HG02571 (cell line): ENCODE results near the gene FHL2.
"Not testable (repeated sequence)": the region's sequence is repeated elsewhere in the genome, so short reads cannot be mapped to it uniquely, and the experiment has no call there.

Source experiments
- ATAC-seq: cut with Tn5 transposase; IDR thresholded peaks from one replicate; pipeline ENCODE4 v1.9.1; 2021; ENCODE audit warnings: mild to moderate bottlenecking, moderate library complexity; ENCODE audit not compliant: unreplicated experiment

Gene FHL2

GRCh38 chr2:105424836-105425235 lies 26.0 kb upstream of the FHL2 start:
- ATAC-seq = not testable (repeated sequence)

DNA sequence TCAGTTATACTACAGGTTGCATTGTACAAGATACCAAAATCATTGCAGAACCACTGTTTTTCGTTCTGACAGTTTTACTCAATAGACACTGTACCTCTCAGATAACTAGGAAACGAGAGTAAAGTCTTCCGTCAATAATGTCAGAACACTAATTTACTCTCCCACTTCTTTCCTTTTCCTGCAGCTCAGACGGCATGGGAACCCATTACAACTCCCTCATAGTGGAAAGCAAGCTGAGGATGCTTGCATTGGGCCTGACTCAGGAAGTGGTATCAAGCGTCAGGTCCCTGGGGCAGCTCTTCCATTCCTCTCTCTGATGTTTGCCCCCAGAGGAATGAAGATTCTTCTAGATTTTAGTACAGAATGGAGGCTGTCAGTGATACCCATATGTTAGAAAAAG lies 23.9 kb upstream of the FHL2 start:
- no peak for ATAC-seq

GRCh38 chr2:105421053-105421452 lies 22.2 kb upstream of the FHL2 start:
- ATAC-seq = no peak

DNA sequence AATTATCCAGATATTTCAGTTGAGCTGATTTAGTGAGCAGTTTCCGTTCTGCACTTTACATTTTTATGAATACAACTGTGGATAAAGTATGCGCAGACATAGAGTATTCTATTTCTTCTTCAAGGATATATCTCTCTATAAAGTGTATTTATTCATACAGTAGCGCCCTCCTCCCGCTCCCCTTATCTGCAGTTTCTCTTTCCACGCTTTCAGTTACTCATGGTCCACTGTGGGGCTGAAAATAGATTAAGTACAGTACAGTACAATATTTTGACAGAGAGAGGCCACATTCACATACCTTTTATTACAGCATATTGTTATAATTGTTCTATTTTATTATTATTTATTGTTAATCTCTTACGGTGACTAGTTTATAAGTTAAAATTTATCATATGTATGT lies 19.7 kb upstream of the FHL2 start:
- ATAC-seq = no peak

DNA sequence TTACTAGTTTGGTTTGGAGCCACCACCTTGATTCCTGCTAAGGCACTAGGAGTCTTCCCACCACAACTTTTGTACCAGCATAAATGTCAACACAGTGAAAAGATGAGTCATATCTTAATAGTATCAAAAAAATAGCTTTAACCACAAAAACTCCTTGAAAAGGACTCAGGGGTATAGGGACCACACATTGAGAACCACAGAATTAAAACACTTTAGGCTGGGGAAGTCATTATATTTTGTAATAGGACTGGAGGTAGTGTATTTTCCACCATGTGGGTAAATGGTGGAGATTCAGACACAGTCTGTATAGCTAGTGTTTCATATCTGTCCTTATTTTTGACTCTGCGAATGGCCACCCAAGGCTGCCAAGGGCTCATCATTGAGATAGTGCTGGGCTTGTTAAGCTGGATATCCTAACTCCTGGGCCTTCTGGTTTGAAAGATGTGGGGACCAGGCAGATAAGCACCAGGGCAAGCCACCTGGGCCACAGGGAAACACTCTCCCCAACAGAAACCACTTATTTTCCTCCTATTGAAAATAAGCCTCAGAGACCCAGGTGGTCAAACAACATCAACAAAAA lies 19.1 kb upstream of the FHL2 start:
- no peak for ATAC-seq

DNA sequence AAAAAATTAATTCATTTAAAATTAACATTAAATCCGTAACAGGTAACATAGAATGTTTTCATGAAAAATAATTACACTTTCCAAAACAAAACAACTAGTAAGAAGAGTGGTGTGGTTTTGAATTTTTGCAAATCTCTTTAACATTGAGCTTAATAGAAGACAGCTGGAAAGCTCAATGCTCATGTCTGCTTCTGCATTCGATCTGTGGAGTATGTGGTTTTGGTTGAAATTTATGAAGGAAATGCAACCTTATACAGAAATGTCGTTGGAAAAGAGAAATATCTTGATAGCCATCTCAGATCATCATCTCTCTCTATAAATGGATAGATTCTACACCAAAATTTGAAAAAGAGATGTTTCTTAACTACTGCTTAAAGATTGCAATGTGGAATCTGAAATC lies 17.3 kb upstream of the FHL2 start:
- ATAC-seq = no peak

DNA sequence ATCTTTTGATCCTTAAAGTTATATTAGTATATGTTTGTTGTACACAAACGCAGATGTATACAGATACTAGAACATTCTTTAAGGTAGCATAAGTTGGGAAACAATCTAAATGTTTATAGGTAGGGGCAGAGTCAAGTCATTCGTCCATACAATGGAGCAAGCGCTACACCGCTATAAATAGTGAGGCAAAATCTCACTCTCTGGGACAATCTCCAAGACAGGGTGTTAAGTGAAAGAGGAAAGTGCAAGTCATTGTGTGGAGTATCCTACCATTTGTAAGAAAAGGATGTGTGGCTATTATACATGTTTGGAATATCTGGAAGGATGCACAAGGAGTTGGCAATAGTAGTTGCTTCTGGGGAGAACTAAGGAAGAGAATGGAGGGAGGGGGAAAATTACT lies 16.2 kb upstream of the FHL2 start:
- no peak for ATAC-seq

GRCh38 chr2:105413206-105413605 lies 14.4 kb upstream of the FHL2 start:
- ATAC-seq = no peak

GRCh38 chr2:105412584-105412983 lies 13.7 kb upstream of the FHL2 start:
- no peak for ATAC-seq

GRCh38 chr2:105411720-105412407 lies 13.0 kb upstream of the FHL2 start:
- no peak for ATAC-seq

DNA sequence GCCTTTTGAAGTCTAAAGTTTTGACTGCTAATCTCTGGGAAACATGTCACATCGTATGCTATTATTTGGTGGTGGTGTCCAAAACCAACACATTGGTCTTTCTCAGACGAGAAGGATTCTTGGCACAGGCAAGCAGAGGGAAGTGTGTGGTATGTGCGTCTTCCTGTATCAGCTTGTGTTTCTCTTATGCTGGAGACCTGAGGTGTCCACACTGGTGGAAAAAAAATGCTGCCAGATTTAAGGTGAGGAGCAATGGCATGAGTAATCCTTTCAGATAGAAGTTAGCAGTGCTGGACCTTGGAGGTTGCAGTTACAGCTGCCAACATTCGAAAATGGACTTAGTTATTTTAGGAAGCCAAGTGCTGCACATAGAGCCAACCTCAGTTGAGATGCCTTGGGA lies 11.7 kb upstream of the FHL2 start:
- ATAC-seq = no peak

- no peak for ATAC-seq
Observed at GRCh38 chr2:105409717-105410116, 10.9 kb upstream of the FHL2 start.

- ATAC-seq = no peak
Observed at GRCh38 chr2:105407946-105408743, 9.3 kb upstream of the FHL2 start.

- ATAC-seq = no peak
Observed at GRCh38 chr2:105406221-105406620, 7.4 kb upstream of the FHL2 start.

DNA sequence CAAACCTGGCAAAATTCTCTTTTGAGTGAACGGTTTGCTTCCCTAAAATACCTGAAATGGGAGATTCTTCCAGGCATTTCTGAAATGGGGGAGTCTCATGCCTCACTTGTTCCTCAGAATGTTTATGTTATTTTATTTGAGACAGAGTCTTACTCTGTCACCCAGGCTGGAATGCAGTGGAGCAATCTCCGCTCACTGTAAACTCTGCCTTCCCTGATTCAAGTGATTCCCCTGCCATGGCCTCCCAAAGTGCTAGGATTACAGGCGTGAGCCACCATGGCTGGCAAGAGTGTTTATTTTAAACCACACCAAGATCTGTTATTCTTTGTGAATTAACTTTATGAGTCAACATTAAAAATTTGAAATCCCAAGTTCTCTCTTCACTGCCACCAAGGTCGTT lies 6.4 kb upstream of the FHL2 start:
- no peak for ATAC-seq

- no peak for ATAC-seq
Observed at GRCh38 chr2:105404736-105405135, 5.9 kb upstream of the FHL2 start.

- no peak for ATAC-seq
Observed at GRCh38 chr2:105403783-105404698, 5.2 kb upstream of the FHL2 start.

GRCh38 chr2:105403241-105403782 lies 4.5 kb upstream of the FHL2 start:
- ATAC-seq = no peak

DNA sequence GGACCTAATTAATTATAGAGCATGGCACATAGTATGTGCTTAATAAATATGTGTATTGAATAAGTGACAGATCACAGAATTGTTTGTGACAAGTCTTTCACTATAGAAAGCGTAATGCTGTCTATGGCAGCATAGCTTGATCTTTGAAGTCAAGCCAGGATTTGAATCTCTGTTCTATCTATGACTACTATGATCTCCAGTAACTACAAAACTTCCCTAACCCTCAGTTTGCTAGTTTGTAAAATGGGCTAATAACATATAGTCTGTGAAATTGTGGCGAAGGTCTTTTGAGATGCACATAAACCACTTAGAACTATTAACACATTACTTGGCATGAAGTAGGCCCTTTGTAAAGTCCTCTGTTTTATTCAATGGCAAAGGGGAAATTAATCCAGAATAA lies 4.0 kb upstream of the FHL2 start:
- no peak for ATAC-seq

GRCh38 chr2:105401867-105402266 lies 3.0 kb upstream of the FHL2 start:
- no peak for ATAC-seq

DNA sequence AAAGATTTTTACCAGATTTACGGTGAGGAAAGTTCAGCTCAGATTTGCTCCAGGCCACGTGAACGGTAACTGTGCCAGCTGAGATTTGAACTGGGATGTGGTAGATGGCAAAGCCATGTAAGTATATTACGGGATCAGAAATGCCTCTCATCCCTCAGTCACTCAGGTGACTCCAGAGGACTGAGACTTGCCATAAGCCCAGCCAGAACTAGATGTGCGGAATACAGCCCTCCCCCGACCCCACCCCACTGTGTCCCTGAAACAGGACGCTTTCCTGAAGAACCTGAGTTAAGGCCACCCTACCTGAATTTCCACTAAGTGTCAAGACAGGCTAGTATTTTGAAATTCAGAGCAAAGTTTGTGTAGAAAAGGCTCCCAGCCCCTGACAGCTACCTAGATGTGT lies 1.3 kb upstream of the FHL2 start:
- no peak for ATAC-seq
